COR-L47 (cell line): ENCODE data around the gene TARP.
"Not testable (repeated sequence)": the region's sequence is repeated elsewhere in the genome, so short reads cannot be mapped to it uniquely, and the experiment has no call there.

Source experiments
- DNase-seq: peaks from one replicate; lab custom pipeline; 2025; lab: John Stamatoyannopoulos, UW

TARP gene

GRCh38 chr7:38296059-38296857 is 22.8 kb upstream of the TARP start:
- DNase-seq: no peak

- no peak for DNase-seq
These were observed 21.5 kb upstream of the TARP start for GRCh38 chr7:38294926-38295325.

GRCh38 chr7:38292442-38292841 is 19.0 kb upstream of the TARP start:
- DNase-seq: no peak

GRCh38 chr7:38291650-38292049 is 18.2 kb upstream of the TARP start:
- DNase-seq: no peak

GRCh38 chr7:38291117-38291647 is 17.7 kb upstream of the TARP start:
- DNase-seq: no peak

GRCh38 chr7:38284553-38284952 is 11.1 kb upstream of the TARP start:
- DNase-seq: no peak

GRCh38 chr7:38283809-38284208 is 10.4 kb upstream of the TARP start:
- DNase-seq: no peak

- no peak for DNase-seq
These were observed 9.7 kb upstream of the TARP start for GRCh38 chr7:38283107-38283506.

- no peak for DNase-seq
These were observed 8.6 kb upstream of the TARP start for GRCh38 chr7:38282081-38282480.

GRCh38 chr7:38281266-38281665 is 7.8 kb upstream of the TARP start:
- DNase-seq: no peak

- DNase-seq: no peak
These were observed 7.3 kb upstream of the TARP start for GRCh38 chr7:38280707-38281106.

GRCh38 chr7:38280000-38280399 is 6.6 kb upstream of the TARP start:
- no peak for DNase-seq

- DNase-seq: no peak
These were observed 2.9 kb upstream of the TARP start for GRCh38 chr7:38276096-38276877.

GRCh38 chr7:38274927-38275620 is 1.6 kb upstream of the TARP start:
- no peak for DNase-seq

- no peak for DNase-seq
These were observed 1.1 kb upstream of the TARP start for GRCh38 chr7:38274486-38274885.

- not testable (repeated sequence) for DNase-seq
These were observed 3.0 kb downstream of the TARP start for GRCh38 chr7:38270405-38270804.

- DNase-seq: not testable (repeated sequence)
These were observed 3.6 kb downstream of the TARP start for GRCh38 chr7:38269704-38270346.

- DNase-seq: not testable (repeated sequence)
These were observed 7.5 kb downstream of the TARP start for GRCh38 chr7:38265958-38266357.

GRCh38 chr7:38264602-38265001 is 8.8 kb downstream of the TARP start:
- not testable (repeated sequence) for DNase-seq

- DNase-seq: not testable (repeated sequence)
These were observed 10.2 kb downstream of the TARP start for GRCh38 chr7:38263274-38263673.

GRCh38 chr7:38262545-38262944 is 10.9 kb downstream of the TARP start:
- DNase-seq: no peak

- DNase-seq: not testable (repeated sequence)
These were observed 11.4 kb downstream of the TARP start for GRCh38 chr7:38262026-38262425.
